Activated naive CD8-positive, alpha-beta T cell treated with anti-CD3 and anti-CD28 coated beads, Interleukin-2, amount 50 U/mL, for 24 hours (primary cell): ENCODE data around the gene CDK5RAP2.
"Not testable (repeated sequence)": the region's sequence is repeated elsewhere in the genome, so short reads cannot be mapped to it uniquely, and the experiment has no call there.

Experiments
- ATAC-seq: fragments of 150-1000 bp; cut with Tn5 transposase; one replicate; pipeline ENCODE4 v1.10.0; 2021
- DNase-seq: peaks from one replicate; pipeline ENCODE4 v3.0.0; 2021
- H3K27ac Mint-ChIP-seq: one replicate; pipeline ENCODE4 v1.8.0; 2021; ENCODE audit warnings: mild to moderate bottlenecking, mixed read lengths
- H3K27me3 Mint-ChIP-seq: one replicate; pipeline ENCODE4 v1.8.0; 2021; ENCODE audit warnings: mixed read lengths
- H3K36me3 Mint-ChIP-seq: one replicate; pipeline ENCODE4 v1.8.0; 2021; ENCODE audit warnings: low read depth, mixed read lengths
- H3K4me1 Mint-ChIP-seq: one replicate; pipeline ENCODE4 v1.8.0; 2021; ENCODE audit warnings: mixed read lengths
- H3K4me3 Mint-ChIP-seq: one replicate; pipeline ENCODE4 v1.8.0; 2021; ENCODE audit warnings: mild to moderate bottlenecking, moderate library complexity, mixed read lengths
- H3K9me3 Mint-ChIP-seq: one replicate; pipeline ENCODE4 v1.8.0; 2021; ENCODE audit warnings: mixed read lengths

Gene CDK5RAP2

GRCh38 chr9:120580051-120580896 lies at the start of gene CDK5RAP2:
TSS of gene CDK5RAP2 (minus strand) at chr9:120580167. CDS start at chr9:120579978, 189 bp downstream.
- Mint-ChIP-seq H3K27ac (peak within 1 kb of the TSS; percentile 92), H3K27me3 (no peaks in the 10 kb centered on the region), H3K9me3 (peaks cover 4% of the 10 kb centered on the region), H3K36me3 (peaks cover 14% of the 10 kb centered on the region), H3K4me3 (peak within 1 kb of the TSS; percentile 98), H3K4me1 (peaks cover 59% of the 10 kb centered on the region)
- ATAC-seq: peak; percentile 97
- DNase-seq: peak; percentile 90

DNA sequence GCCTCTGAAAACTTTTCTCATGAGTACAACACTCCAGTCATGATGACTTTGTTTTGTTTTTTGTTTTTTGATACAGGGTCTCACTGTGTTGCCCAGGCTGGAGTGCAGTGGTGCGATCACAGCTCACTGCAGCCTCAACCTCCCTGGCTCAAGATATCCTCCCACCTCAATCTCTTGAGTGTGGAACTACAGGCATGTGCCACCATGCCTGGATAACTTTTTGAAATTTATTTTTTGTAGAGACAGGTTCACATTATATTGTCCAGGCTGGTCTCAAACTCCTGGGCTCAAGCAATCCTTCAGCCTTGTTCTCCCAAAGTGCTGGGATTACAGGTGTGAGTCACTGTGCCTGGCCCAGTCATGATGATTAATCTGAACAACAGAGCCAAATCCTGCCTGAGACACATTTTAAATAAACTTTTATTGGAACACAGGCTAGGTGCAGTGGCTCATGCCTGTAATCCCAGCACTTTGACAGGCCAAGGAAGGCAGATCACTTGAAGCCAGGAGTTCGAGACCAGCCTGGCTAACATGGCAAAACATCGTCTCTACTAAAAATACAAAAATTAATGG lies 49.0 kb upstream of the CDK5RAP2 start:
- H3K4me1 Mint-ChIP-seq, ATAC-seq, H3K27me3 Mint-ChIP-seq, H3K36me3 Mint-ChIP-seq, DNase-seq, H3K4me3 Mint-ChIP-seq, H3K27ac Mint-ChIP-seq, H3K9me3 Mint-ChIP-seq: not testable (repeated sequence)

GRCh38 chr9:120628207-120628924 lies 48.4 kb upstream of the CDK5RAP2 start:
- Mint-ChIP-seq H3K9me3 (no peaks in the 10 kb centered on the region), H3K4me3 (no peak overlapping the region), H3K4me1 (peaks cover 8% of the 10 kb centered on the region), H3K27me3 (no peaks in the 10 kb centered on the region), H3K36me3 (no peaks in the 10 kb centered on the region), H3K27ac (no peak overlapping the region)
- DNase-seq: no peak
- ATAC-seq: no peak

DNA sequence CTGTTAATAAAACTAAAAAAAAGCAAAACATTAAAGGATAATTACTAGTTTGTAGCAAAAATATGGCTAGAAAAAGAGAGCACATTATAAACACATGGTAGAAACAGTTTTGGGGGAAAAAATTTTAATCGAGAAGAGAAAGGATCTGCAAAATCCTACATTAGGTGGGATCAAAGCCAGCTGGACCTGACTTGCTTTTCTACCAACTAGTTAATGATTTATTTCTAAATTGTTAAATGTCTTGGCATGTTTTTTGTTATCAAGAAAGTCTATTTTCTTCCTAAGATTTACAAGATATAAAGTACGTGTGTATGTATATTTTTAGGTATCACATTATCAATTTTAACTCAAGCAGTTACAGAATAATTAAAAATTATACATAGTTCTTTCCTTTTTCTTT lies 47.1 kb upstream of the CDK5RAP2 start:
- no peaks in the 10 kb centered on the region for H3K27me3 Mint-ChIP-seq
- H3K4me3 Mint-ChIP-seq: no peak overlapping the region
- no peaks in the 10 kb centered on the region for H3K36me3 Mint-ChIP-seq
- no peak for DNase-seq
- H3K9me3 Mint-ChIP-seq: no peaks in the 10 kb centered on the region
- no peak overlapping the region for H3K27ac Mint-ChIP-seq
- H3K4me1 Mint-ChIP-seq: peaks cover 8% of the 10 kb centered on the region
- ATAC-seq: no peak

DNA sequence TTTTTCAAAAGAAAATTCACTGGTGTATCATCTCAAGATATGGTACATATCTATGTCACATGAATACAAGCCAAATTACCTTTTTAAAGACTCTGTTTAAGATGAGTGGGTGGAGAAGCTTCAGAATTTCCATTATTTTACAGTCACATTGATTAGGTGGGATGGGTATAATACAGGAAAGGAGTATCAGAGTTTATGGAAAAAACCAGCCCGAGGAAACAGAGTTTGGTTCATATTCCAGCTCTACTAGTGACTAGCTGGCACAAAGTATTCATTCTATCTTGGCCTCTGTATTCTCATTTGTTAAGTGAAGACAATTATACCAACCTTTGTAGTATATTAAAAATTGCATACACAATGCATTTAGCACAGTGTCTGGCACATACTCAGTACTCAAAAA lies 46.5 kb upstream of the CDK5RAP2 start:
- Mint-ChIP-seq H3K36me3 (no peaks in the 10 kb centered on the region), H3K4me1 (peaks cover 8% of the 10 kb centered on the region), H3K27ac (no peak overlapping the region), H3K27me3 (no peaks in the 10 kb centered on the region), H3K9me3 (no peaks in the 10 kb centered on the region), H3K4me3 (no peak overlapping the region)
- DNase-seq: no peak
- ATAC-seq: no peak

- Mint-ChIP-seq H3K27me3 (no peaks in the 10 kb centered on the region), H3K4me1 (peaks cover 8% of the 10 kb centered on the region), H3K36me3 (no peaks in the 10 kb centered on the region), H3K27ac (no peak overlapping the region), H3K4me3 (no peak overlapping the region), H3K9me3 (no peaks in the 10 kb centered on the region)
- ATAC-seq (no peak), DNase-seq (no peak)
Measured at GRCh38 chr9:120625222-120625621, 45.3 kb upstream of the CDK5RAP2 start.

DNA sequence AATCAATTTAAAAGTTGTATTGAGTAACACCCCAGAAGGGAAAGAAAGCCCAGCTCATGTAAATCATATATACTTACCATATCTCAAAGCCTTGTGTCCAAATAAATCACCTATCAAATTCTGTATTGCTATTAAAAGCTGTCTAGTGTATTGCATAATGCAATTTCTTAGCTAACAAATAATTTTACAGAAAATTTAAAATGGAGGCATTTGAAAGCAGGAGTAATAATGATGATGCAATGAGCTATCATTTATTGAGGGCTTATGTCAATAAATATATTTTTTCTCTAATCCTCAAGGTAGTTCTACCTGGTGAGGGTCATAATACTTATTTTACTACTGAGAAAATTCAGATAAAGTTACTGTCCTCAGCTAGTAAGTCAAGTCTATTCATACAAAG lies 42.8 kb upstream of the CDK5RAP2 start:
- no peak for ATAC-seq
- Mint-ChIP-seq H3K27ac (no peak overlapping the region), H3K4me3 (no peak overlapping the region), H3K4me1 (peaks cover 11% of the 10 kb centered on the region), H3K27me3 (no peaks in the 10 kb centered on the region), H3K36me3 (no peaks in the 10 kb centered on the region), H3K9me3 (no peaks in the 10 kb centered on the region)
- DNase-seq: no peak

- Mint-ChIP-seq H3K4me3 (no peak overlapping the region), H3K4me1 (peaks cover 11% of the 10 kb centered on the region), H3K9me3 (no peaks in the 10 kb centered on the region), H3K27ac (no peak overlapping the region), H3K36me3 (no peaks in the 10 kb centered on the region), H3K27me3 (no peaks in the 10 kb centered on the region)
- no peak for DNase-seq
- no peak for ATAC-seq
Measured at GRCh38 chr9:120621941-120622340, 42.0 kb upstream of the CDK5RAP2 start.

GRCh38 chr9:120619751-120620655 lies 40.0 kb upstream of the CDK5RAP2 start:
- ATAC-seq (peak; percentile 81), DNase-seq (peak; percentile 65)
- Mint-ChIP-seq H3K27ac (no peak overlapping the region), H3K36me3 (no peaks in the 10 kb centered on the region), H3K27me3 (no peaks in the 10 kb centered on the region), H3K9me3 (no peaks in the 10 kb centered on the region), H3K4me1 (peaks cover 3% of the 10 kb centered on the region), H3K4me3 (no peak overlapping the region)

GRCh38 chr9:120616966-120617935 lies 37.3 kb upstream of the CDK5RAP2 start:
- Mint-ChIP-seq H3K9me3 (no peaks in the 10 kb centered on the region), H3K4me3 (no peak overlapping the region), H3K27ac (no peak overlapping the region), H3K4me1 (peaks cover 3% of the 10 kb centered on the region), H3K27me3 (no peaks in the 10 kb centered on the region), H3K36me3 (no peaks in the 10 kb centered on the region)
- ATAC-seq (peak; percentile 46), DNase-seq (no peak)

GRCh38 chr9:120612218-120612617 lies 32.3 kb upstream of the CDK5RAP2 start:
- Mint-ChIP-seq H3K27ac (no peak overlapping the region), H3K9me3 (no peaks in the 10 kb centered on the region), H3K27me3 (no peaks in the 10 kb centered on the region), H3K36me3 (peaks cover 2% of the 10 kb centered on the region), H3K4me3 (no peak overlapping the region), H3K4me1 (no peaks in the 10 kb centered on the region)
- no peak for DNase-seq
- ATAC-seq: no peak

DNA sequence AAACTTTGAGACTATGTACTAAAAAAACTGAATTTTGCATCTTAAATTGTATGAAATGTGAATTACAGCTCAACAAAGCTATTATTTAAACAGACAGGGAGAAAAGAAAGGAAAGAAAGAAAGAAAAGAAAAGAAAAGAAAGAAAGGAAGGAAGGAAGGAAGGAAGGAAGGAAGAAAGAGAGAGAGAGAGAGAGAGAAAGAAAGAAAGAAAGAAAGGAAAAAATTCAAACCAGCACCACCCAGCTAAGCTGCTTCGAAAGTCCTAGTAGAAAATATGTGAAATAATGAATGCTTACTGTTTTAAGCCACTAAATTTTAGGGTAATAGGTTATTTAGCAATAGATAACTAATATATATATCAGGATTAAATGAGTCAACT lies 31.7 kb upstream of the CDK5RAP2 start:
- no peak for DNase-seq
- H3K9me3 Mint-ChIP-seq: no peaks in the 10 kb centered on the region
- no peak overlapping the region for H3K4me3 Mint-ChIP-seq
- H3K36me3 Mint-ChIP-seq: peaks cover 2% of the 10 kb centered on the region
- no peaks in the 10 kb centered on the region for H3K27me3 Mint-ChIP-seq
- ATAC-seq: no peak
- H3K4me1 Mint-ChIP-seq: no peaks in the 10 kb centered on the region
- no peak overlapping the region for H3K27ac Mint-ChIP-seq

GRCh38 chr9:120610975-120611689 lies 31.2 kb upstream of the CDK5RAP2 start:
- Mint-ChIP-seq H3K4me1 (no peaks in the 10 kb centered on the region), H3K27me3 (no peaks in the 10 kb centered on the region), H3K27ac (no peak overlapping the region), H3K9me3 (no peaks in the 10 kb centered on the region), H3K4me3 (no peak overlapping the region), H3K36me3 (peaks cover 2% of the 10 kb centered on the region)
- ATAC-seq: peak; percentile 36
- DNase-seq: no peak
